Measurements from ENCODE around the gene ATP4B. TPM values are rescaled to one million over a fixed set of nuclear protein-coding genes. Genes with fewer than 3 reads are reported as not detected.

Gene ATP4B
- total RNA-seq, 3 donors from 2014 or later (not counting 1 experiment from before 2014, with no cell fraction given) = not detected

DNA sequence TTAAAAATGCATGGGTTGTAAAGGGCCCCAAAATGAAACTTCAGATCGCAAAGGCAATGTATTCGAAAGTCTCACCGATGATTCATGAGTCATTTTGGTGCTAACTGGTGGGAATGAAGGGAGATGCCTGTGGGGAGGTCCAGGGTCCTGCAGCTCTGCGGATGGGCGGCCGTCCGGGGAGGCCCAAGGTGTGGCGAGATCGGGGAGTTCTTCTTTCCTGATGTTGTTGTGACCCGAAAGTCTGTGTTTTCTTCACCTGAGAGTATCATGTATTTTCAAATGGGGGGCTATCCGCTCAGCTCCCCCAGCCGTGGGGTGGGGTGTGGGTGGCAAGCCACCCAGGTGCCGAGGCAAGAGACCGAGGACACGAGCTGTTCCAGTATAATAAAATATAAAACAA lies 37.0 kb downstream of the ATP4B start:
- no peaks in the 10 kb centered on the region for H3K36me3 Mint-ChIP-seq
- H3K4me3 Mint-ChIP-seq = no peak overlapping the region
- no peak overlapping the region for H3K4me3 ChIP-seq (ENCODE audit: low read length)
- H3K27ac ChIP-seq (ENCODE audit: low read length) = no peak overlapping the region
- no peak for ATAC-seq
- TF ChIP-seq, protein P1, sequence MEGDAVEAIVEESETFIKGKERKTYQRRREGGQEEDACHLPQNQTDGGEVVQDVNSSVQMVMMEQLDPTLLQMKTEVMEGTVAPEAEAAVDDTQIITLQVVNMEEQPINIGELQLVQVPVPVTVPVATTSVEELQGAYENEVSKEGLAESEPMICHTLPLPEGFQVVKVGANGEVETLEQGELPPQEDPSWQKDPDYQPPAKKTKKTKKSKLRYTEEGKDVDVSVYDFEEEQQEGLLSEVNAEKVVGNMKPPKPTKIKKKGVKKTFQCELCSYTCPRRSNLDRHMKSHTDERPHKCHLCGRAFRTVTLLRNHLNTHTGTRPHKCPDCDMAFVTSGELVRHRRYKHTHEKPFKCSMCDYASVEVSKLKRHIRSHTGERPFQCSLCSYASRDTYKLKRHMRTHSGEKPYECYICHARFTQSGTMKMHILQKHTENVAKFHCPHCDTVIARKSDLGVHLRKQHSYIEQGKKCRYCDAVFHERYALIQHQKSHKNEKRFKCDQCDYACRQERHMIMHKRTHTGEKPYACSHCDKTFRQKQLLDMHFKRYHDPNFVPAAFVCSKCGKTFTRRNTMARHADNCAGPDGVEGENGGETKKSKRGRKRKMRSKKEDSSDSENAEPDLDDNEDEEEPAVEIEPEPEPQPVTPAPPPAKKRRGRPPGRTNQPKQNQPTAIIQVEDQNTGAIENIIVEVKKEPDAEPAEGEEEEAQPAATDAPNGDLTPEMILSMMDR (IDR thresholded peaks at IDR 0.05) = no peak
- no peaks in the 10 kb centered on the region for H3K27me3 ChIP-seq (ENCODE audit: control insufficient read depth, insufficient read depth, low read length)
- peaks cover 0 to 19% of the 10 kb centered on the region in 2 donors for H3K4me1 Mint-ChIP-seq
- H3K36me3 ChIP-seq (ENCODE audit: control insufficient read depth, insufficient read depth, low read length) = no peaks in the 10 kb centered on the region
- H3K4me1 ChIP-seq (ENCODE audit: control insufficient read depth, insufficient read depth, low read length) = no peaks in the 10 kb centered on the region
- 99% methylated on average over 12 of the region's 15 CpGs for WGBS (ENCODE audit: insufficient coverage)
- H3K9me3 ChIP-seq (ENCODE audit: control insufficient read depth, insufficient read depth, low read length) = no peaks in the 10 kb centered on the region
- H3K27ac Mint-ChIP-seq = no peak overlapping the region
- no peaks in the 10 kb centered on the region for H3K9me3 Mint-ChIP-seq
- DNase-seq = no peak
- intact Hi-C loops (cut with micrococcal nuclease) = no loop called here
- no peaks in the 10 kb centered on the region for H3K27me3 Mint-ChIP-seq (ENCODE audit: low read depth in 2 of 2)

DNA sequence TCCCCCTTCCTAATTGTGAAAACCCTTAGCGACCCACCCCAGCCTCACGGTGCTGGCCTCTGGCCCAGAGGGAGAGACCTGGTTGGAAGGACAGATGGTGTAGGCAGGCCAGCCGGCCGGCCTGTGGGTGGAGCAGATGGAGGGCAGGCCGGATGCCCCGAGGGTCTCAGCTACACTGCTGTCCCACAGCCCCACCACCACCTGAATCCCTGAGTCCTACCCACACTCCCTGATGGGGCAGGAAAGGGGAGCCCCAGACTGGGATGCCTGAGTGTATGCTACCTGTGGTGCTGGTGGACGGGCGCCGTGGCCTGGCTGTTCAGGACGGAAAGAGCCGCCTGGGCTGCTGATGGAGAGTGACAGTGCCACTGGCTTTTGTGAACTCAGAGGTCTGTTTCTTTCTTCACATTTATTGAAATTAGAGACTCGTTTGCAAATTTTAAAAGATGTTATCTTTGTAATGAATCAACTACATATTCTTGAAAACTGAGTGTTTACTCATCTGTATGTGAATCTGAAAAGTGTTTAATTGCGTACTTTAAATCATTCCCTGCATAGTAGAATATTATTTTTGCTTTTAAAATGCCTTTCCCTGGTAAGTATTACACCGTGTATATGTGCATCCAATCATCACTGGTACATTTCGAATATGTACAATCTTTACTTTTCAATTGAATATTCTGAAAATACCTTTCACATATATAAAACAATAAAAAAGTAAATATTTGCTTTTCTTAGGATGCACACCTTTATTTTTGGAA lies 37.8 kb downstream of the ATP4B start:
- Histone ChIP-seq H3K27me3 (ENCODE audit: control insufficient read depth, insufficient read depth, low read length) (no peaks in the 10 kb centered on the region), H3K27ac (ENCODE audit: low read length) (no peak overlapping the region)

DNA sequence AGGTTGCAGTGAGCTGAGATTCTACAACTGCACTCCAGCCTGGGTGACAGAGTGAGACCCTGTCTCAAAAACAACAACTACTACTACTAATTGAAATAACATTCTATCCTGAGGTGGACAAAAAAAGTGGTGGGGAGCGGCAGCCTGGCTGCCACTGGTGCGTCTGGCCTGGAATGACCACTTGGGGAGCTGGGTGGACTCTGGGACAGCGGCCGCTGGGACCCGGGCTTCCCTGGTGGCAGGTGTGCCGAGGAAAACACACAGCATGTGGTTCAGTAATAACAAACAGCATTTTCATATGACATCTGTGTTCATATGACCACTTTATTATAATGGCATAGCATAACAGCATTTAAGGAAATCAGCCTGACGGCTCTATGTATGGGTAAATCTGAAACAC lies 39.5 kb downstream of the ATP4B start:
- Mint-ChIP-seq H3K27ac (no peak overlapping the region), H3K36me3 (no peaks in the 10 kb centered on the region), H3K27me3 (ENCODE audit: low read depth in 2 of 2) (no peaks in the 10 kb centered on the region)

More for the DNA sequence above, 37.8 kb downstream of the ATP4B start:
- Histone ChIP-seq H3K9me3 (ENCODE audit: control insufficient read depth, insufficient read depth, low read length) (no peaks in the 10 kb centered on the region), H3K4me1 (ENCODE audit: control insufficient read depth, insufficient read depth, low read length) (no peaks in the 10 kb centered on the region), H3K4me3 (ENCODE audit: low read length) (no peak overlapping the region), H3K36me3 (ENCODE audit: control insufficient read depth, insufficient read depth, low read length) (no peaks in the 10 kb centered on the region)
- Mint-ChIP-seq H3K4me1 (peaks cover 0 to 19% of the 10 kb centered on the region in 2 donors), H3K4me3 (no peak overlapping the region), H3K27ac (no peak overlapping the region), H3K27me3 (ENCODE audit: low read depth in 2 of 2) (no peaks in the 10 kb centered on the region), H3K36me3 (no peaks in the 10 kb centered on the region), H3K9me3 (no peaks in the 10 kb centered on the region)
- TF ChIP-seq, protein P1 (IDR thresholded peaks at IDR 0.05) = no peak
- no peak for DNase-seq
- no peak for ATAC-seq
- WGBS (ENCODE audit: insufficient coverage) = 97% methylated on average over 5 of the region's 15 CpGs
- intact Hi-C loops (cut with micrococcal nuclease) = no loop called here

More for the DNA sequence above, 39.5 kb downstream of the ATP4B start:
- Mint-ChIP-seq H3K4me1 (peaks cover 0 to 14% of the 10 kb centered on the region in 2 donors), H3K9me3 (no peaks in the 10 kb centered on the region), H3K4me3 (no peak overlapping the region)
- H3K9me3 ChIP-seq (ENCODE audit: control insufficient read depth, insufficient read depth, low read length) = no peaks in the 10 kb centered on the region
- H3K4me1 ChIP-seq (ENCODE audit: control insufficient read depth, insufficient read depth, low read length) = no peaks in the 10 kb centered on the region
- H3K4me3 ChIP-seq (ENCODE audit: low read length) = no peak overlapping the region
- TF ChIP-seq, protein P1 (IDR thresholded peaks at IDR 0.05) = no peak
- no peak for ATAC-seq
- no peak overlapping the region for H3K27ac ChIP-seq (ENCODE audit: low read length)
- intact Hi-C loops (cut with micrococcal nuclease) = no loop called here
- WGBS (ENCODE audit: insufficient coverage) = 99% methylated on average over 7 of the region's 7 CpGs
- no peaks in the 10 kb centered on the region for H3K36me3 ChIP-seq (ENCODE audit: control insufficient read depth, insufficient read depth, low read length)
- no peaks in the 10 kb centered on the region for H3K27me3 ChIP-seq (ENCODE audit: control insufficient read depth, insufficient read depth, low read length)
- DNase-seq = no peak
